HG02798 (cell line): ENCODE results near the gene BGLAP.

Experiments used
- ATAC-seq: cut with Tn5 transposase; IDR thresholded peaks from one replicate; pipeline ENCODE4 v1.9.1; 2021; ENCODE audit warnings: mild to moderate bottlenecking; ENCODE audit not compliant: unreplicated experiment, poor library complexity

BGLAP gene

GRCh38 chr1:156251527-156251926, 9.5 kb downstream of the BGLAP start:
- ATAC-seq: no peak

DNA sequence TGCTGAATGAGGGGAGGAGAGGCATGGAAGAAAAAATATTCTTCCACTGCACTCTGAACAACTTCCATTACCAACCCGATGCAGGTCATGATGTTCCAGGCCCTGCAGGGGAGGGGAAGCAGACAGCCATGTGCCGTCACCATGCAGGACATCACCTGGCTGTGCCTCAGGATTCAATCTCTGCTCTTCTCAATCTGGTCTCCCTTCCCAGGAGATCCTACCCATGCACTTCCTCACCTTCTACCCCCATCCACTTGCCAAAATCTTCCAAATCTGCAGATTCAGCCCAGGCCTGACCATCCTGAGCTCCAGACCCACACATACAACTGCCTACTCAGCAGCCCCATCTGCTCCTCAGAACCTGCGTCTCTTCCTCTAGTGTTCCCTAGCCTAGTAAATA, 11.7 kb downstream of the BGLAP start:
- ATAC-seq: no peak

GRCh38 chr1:156257711-156258110, 15.7 kb downstream of the BGLAP start:
- no peak for ATAC-seq

DNA sequence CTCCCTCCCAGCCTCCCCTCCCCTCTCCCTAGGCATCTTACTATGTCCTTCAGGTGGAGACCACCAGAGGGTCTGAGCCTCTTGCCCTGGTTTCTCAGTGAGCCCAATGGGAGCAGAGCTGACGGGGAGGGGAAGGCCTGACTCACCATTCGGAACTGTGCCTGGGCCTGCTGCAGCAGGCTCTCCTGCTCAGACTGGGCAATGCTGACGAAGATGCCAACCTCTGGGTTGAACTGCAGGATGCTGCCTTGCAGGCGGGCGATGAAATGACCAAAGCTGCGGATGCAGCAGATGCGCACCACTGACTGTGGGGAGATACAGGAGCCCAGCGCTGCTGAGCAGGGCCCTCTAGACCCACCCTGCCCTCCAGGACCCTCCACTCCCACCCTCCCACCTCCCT, 16.9 kb downstream of the BGLAP start:
- no peak for ATAC-seq

GRCh38 chr1:156259805-156260204, 17.8 kb downstream of the BGLAP start:
- no peak for ATAC-seq

- ATAC-seq: no peak
Observed at GRCh38 chr1:156260896-156261295, 18.9 kb downstream of the BGLAP start.

DNA sequence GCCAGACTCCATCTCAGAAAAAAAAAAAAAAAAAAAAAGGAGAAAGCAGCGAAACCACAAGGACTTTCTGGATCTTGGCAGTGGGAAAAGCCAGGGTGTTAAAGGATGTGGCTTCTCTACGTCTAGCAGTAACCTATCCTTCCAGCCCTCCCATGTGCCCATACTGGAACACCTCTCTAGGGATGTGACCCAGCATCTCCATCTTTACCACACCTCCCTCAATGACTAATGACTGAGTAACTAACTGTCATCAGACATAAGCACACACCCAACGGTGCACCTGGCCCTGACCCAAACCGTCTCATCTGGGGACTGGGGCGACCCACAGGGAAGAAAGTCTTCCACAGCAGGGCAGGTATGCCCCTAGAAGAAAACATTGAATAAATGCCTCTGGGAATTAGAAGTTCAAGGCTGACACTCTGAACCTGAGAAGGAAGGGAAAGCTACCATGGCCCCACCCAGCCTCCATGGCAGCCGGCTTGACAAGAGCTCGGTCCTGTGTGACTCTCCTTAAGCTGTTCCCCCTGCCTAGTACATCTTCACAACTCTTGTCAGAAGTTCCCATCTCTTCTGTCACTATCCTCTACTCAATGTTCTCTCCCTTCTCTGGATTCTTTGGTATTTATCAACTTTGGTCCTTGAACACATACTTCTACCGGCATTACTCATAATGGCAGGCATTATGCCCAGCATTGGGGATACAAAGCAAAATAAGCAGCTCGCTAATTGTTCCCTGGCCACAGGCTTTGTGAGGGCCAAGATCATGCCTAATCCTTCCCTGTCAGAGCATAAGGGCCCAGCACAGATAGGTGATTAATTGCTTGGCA, 20.7 kb downstream of the BGLAP start:
- ATAC-seq: no peak

GRCh38 chr1:156263288-156263655, 21.3 kb downstream of the BGLAP start:
- no peak for ATAC-seq

- no peak for ATAC-seq
Observed at GRCh38 chr1:156266051-156266450, 24.1 kb downstream of the BGLAP start.

- no peak for ATAC-seq
Observed at GRCh38 chr1:156268336-156268735, 26.4 kb downstream of the BGLAP start.

DNA sequence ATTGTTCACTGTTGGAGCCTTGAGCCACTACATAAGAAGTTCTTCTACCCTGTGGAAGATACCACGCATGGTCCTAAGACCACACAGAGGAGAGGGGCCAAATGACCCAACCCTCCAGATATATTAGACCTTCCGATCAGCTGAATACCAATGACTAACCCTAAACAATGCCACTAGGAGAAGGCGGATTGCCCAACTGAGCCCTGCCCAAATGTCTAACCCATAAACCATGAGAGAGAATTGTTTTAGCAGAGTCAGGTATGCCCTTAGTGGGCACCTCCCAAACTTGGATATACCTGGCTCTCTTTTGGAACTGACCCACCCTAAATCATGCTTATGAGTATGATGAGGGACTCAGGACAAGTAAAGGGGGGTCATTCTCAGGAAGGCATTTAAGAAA, 28.3 kb downstream of the BGLAP start:
- ATAC-seq: no peak

DNA sequence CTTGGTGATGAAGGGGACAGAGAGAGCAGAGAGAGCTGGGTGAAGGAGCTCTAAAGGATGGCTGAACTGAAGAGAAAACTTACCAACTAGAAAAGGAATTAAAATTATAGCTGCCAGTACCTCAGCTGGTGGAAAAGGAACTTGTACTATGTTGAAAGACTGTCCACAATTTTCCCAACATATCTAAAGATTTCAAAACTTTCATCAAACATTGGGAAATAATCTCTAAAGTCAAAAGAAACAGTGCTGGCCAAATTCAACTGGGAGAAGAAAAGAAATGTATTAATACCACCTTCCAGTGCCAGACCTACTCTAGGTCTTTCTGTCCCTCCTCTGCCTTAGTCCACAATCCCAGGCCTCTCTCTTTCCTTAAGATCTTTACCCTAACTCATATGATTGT, 34.5 kb downstream of the BGLAP start:
- no peak for ATAC-seq

DNA sequence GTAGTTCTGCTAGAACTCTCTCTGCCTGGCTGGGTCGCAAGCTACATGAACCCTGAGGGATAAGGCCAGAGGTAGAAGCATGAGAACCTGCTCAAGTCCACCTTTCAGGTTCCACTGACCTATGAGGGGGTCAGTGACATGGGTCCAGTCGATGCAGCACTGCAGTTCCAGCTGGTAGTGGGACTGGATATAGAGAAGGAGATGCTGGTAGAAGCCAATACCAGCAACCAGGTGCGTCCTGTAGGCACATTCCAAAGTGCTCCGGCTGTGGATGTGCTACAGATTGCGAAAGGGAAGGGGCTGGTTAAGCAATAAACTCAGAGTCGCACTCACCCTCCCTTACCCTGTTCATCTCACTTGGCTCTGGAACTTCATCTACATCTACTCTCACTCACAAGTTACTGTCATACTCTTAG, 35.0 kb downstream of the BGLAP start:
- no peak for ATAC-seq

- no peak for ATAC-seq
Observed at GRCh38 chr1:156279837-156280236, 37.9 kb downstream of the BGLAP start.

- peak; percentile 29 for ATAC-seq
Observed at GRCh38 chr1:156281281-156281680, 39.3 kb downstream of the BGLAP start.

GRCh38 chr1:156281693-156282478, 39.9 kb downstream of the BGLAP start:
- ATAC-seq: no peak

GRCh38 chr1:156282479-156283222, 40.7 kb downstream of the BGLAP start, which contains the start of gene SMG5:
SMG5 (minus strand) TSS chr1:156282825; CDS start chr1:156282680, 145 bp downstream.
- ATAC-seq: peak; percentile 81

DNA sequence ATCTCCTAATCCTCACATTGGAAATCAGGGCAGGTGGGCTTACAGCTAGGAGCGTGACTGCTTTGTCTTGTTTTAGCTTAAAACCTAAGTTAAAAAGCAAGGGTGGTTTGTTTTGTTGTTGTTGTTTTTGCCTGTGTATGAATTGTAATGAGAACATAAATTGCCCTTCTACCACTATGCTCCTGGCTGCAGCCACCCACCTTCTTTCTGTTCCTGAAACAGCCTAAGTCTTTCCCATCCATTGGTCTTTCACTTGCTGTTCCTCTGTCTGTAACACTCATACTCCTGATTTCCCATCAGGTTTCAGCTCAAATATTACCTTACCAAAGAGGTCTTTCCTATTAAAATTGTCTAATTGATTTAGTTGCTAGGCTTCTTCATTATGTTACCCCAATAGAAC, 41.5 kb downstream of the BGLAP start:
- ATAC-seq: no peak

- no peak for ATAC-seq
Observed at GRCh38 chr1:156284112-156284511, 42.1 kb downstream of the BGLAP start, which contains the start of gene TMEM79. TMEM79 (plus strand) TSS chr1:156284325; CDS start chr1:156285227, 902 bp downstream.

DNA sequence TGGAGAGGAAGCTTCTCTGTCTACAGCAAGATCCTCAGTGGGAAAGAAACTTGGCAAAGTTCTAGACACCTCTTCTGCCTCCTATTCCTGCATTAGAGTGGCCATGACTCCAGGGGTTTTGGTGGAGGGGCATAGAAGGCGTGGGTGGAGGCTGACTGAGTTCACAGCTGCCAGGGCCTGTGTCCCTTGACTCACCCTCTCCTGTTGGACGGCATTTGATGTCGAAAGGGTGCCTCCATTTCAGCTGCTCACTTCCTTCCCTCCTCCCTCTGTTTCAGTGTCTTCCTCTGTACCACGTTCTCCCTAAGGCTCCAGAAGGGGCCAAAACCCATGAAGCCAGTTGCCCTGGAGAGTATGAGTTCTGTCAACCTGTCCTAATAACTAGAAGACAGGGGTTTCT, 42.8 kb downstream of the BGLAP start:
- ATAC-seq: no peak

GRCh38 chr1:156285437-156285836, 43.5 kb downstream of the BGLAP start:
- no peak for ATAC-seq
